HL-60 (cell line): ENCODE results near the gene KRTAP9-4.
"Not testable (repeated sequence)": the region's sequence is repeated elsewhere in the genome, so short reads cannot be mapped to it uniquely, and the experiment has no call there.

Experiments used
- DNase-seq, 2 experiments: peaks; one replicate each; pipeline ENCODE4 v3.0.0-alpha.2; 2010 to 2020; ENCODE audit warnings: low read depth in 1 of 2, low spot score in 1 of 2
- H3K27ac ChIP-seq: fragments of 250-450 bp; sonication (Bioruptor Pico); replicated peaks from 2 replicates; pipeline ENCODE4 v1.5.1; 2020; ENCODE audit warnings: mild to moderate bottlenecking, moderate library complexity
- H3K27me3 ChIP-seq: fragments of 250-450 bp; sonication (Bioruptor Pico); 2 replicates; pipeline ENCODE4 v1.5.1; 2021; ENCODE audit warnings: mild to moderate bottlenecking, moderate library complexity; ENCODE audit not compliant: insufficient read depth, poor library complexity, severe bottlenecking
- H3K4me3 ChIP-seq: replicated peaks from 2 replicates; pipeline ENCODE4 v1.5.1; 2011; ENCODE audit warnings: mild to moderate bottlenecking, control low read depth, low read length; ENCODE audit not compliant: insufficient read depth
- CTCF ChIP-seq: IDR thresholded peaks from one replicate; pipeline ENCODE4 v1.5.1; 2011; ENCODE audit warnings: low read length, control low read depth, inconsistent platforms; ENCODE audit not compliant: insufficient read depth
- GABPA ChIP-seq: IDR thresholded peaks from 2 replicates; pipeline ENCODE4 v1.6.1; 2012; ENCODE audit warnings: low read depth
- POLR2AphosphoS5 ChIP-seq: IDR thresholded peaks from 2 replicates; pipeline ENCODE4 v1.6.1; 2012; ENCODE audit warnings: low read depth
- REST ChIP-seq: IDR thresholded peaks from 2 replicates; pipeline ENCODE4 v1.6.1; 2012; ENCODE audit warnings: low read depth; ENCODE audit not compliant: insufficient replicate concordance
- SPI1 ChIP-seq: IDR thresholded peaks from 2 replicates; pipeline ENCODE4 v1.6.1; 2012; ENCODE audit warnings: low read depth, mild to moderate bottlenecking, borderline replicate concordance

The KRTAP9-4 gene

GRCh38 chr17:41267711-41268110, 18.2 kb downstream of the KRTAP9-4 start:
- Histone ChIP-seq H3K27me3 (no peaks in the 10 kb centered on the region), H3K4me3 (no peak overlapping the region), H3K27ac (no peak overlapping the region)
- TF ChIP-seq POLR2AphosphoS5 (no peak), CTCF (no peak), SPI1 (no peak)
- peak in 1 of 2 experiments; percentile 3 for DNase-seq

- not testable (repeated sequence) for H3K27ac ChIP-seq, H3K4me3 ChIP-seq, H3K27me3 ChIP-seq, DNase-seq
These were observed 21.8 kb downstream of the KRTAP9-4 start for GRCh38 chr17:41271323-41271722.

- no peaks in the 10 kb centered on the region for H3K27me3 ChIP-seq
- H3K27ac ChIP-seq: no peak overlapping the region
- DNase-seq: no peak
- TF ChIP-seq CTCF (no peak), REST (no peak), GABPA (no peak), SPI1 (no peak), POLR2AphosphoS5 (no peak)
- no peak overlapping the region for H3K4me3 ChIP-seq
These were observed 22.4 kb downstream of the KRTAP9-4 start for GRCh38 chr17:41271858-41272257.

DNA sequence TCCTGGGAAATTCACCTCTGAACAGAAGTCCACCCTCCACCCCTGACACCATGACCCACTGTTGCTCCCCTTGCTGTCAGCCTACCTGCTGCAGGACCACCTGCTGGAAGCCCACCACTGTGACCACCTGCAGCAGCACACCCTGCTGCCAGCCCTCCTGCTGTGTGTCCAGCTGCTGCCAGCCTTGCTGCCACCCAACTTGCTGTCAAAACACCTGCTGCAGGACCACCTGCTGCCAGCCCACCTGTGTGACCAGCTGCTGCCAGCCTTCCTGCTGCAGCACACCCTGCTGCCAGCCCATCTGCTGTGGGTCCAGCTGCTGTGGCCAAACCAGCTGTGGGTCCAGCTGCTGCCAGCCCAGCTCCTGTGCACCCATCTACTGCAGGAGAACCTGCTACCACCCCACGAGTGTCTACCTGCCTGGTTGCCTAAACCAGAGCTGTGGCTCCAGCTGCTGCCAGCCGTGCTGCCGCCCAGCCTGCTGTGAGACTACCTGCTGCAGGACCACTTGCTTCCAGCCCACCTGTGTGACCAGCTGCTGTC, 26.2 kb downstream of the KRTAP9-4 start, which contains the start of gene KRTAP9-7:
Gene KRTAP9-7 (plus strand): TSS at position 51 of the 543 bp plus-strand sequence. CDS start 0 bp downstream, at position 51.
- not testable (repeated sequence) for H3K4me3 ChIP-seq

GRCh38 chr17:41278176-41278955, 28.9 kb downstream of the KRTAP9-4 start:
- Histone ChIP-seq H3K27me3 (peaks cover 3% of the 10 kb centered on the region), H3K27ac (no peak overlapping the region), H3K4me3 (no peak overlapping the region)
- DNase-seq: no peak
- TF ChIP-seq CTCF (no peak), GABPA (no peak), REST (no peak), SPI1 (no peak), POLR2AphosphoS5 (no peak)

More for the DNA sequence above, 26.2 kb downstream of the KRTAP9-4 start, which contains the start of gene KRTAP9-7:
- not testable (repeated sequence) for H3K27ac ChIP-seq, H3K27me3 ChIP-seq, DNase-seq
